ENCODE results near the gene CD79B. TPM values are rescaled to one million over a fixed set of nuclear protein-coding genes. Genes with fewer than 3 reads are reported as not detected.

Gene CD79B
- polyA plus RNA-seq, 1 donor (not counting 4 experiments of a cell fraction or from before 2014, with no cell fraction given) = 0.07 TPM

DNA sequence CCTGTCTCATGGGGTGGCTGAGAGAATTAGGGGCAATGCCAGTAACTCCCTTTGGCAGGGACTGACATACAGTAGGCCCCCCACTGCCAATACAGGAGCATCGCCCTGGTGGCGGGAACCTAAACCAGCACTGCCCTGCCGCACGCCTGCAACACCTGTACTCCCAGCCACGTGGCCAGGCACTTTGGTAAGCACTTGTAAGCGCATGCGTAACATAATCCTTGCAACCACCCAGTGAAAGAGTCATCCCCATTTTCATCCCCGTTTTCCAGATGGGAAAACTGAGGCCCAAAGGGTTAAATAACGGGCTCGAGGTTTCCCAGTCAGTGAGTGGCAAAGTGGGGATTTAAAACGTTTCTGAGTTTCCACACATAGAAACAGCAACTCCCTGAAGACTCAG, 23.1 kb upstream of the CD79B start:
- H3K27ac ChIP-seq (ENCODE audit: control insufficient read depth, insufficient read depth, low read length) = no peak overlapping the region
- H3K4me3 ChIP-seq (ENCODE audit: control insufficient read depth in 2 of 3, extremely low read depth in 1 of 3, insufficient read depth in 2 of 3, low read depth in 1 of 3, low read length in 3 of 3) = no peak overlapping the region
- no peak overlapping the region for H3K9ac ChIP-seq (ENCODE audit: control insufficient read depth, extremely low read depth, insufficient read depth, low read length)
- dilution Hi-C loops (cut with MboI; ENCODE audit: extremely low pct_ligation_motif_present, low sequenced_read_pairs) = no loop called here
- no peaks in the 10 kb centered on the region for H3K9me1 ChIP-seq (ENCODE audit: control insufficient read depth, extremely low read depth, insufficient read depth, low read length)
- DNase-seq (ENCODE audit: low read depth, low spot score) (no peak), FAIRE-seq (no peak)
- H4K20me1 ChIP-seq (ENCODE audit: control insufficient read depth, extremely low read depth, insufficient read depth, low read length) = no peaks in the 10 kb centered on the region
- H3K79me2 ChIP-seq (ENCODE audit: control insufficient read depth, insufficient read depth, low read length) = no peaks in the 10 kb centered on the region
- no peak overlapping the region for H2AFZ ChIP-seq (ENCODE audit: control insufficient read depth, low read length)
- H3K4me2 ChIP-seq (ENCODE audit: control insufficient read depth, extremely low read depth, insufficient read depth, low read depth, low read length) = no peak overlapping the region
- H3K4me1 ChIP-seq (ENCODE audit: control insufficient read depth, extremely low read depth, insufficient read depth, low read length) = no peaks in the 10 kb centered on the region
- H3K9me3 ChIP-seq (ENCODE audit: control insufficient read depth, low read depth, low read length) = no peaks in the 10 kb centered on the region
- TF ChIP-seq CTCF (optimal IDR thresholded peaks at IDR 0.05 in 1 of 3, IDR thresholded peaks at IDR 0.05 in 1 of 3, conservative IDR thresholded peaks at IDR 0.05 in 1 of 3; ENCODE audit: extremely low read depth in 1 of 3, insufficient read depth in 2 of 3, low read length in 3 of 3) = no peak
- TF ChIP-seq EZH2 (IDR thresholded peaks at IDR 0.05; ENCODE audit: low read length) = no peak
- H3K27me3 ChIP-seq (ENCODE audit: control insufficient read depth, extremely low read depth, insufficient read depth, low read length) = peaks cover 29% of the 10 kb centered on the region
- no peaks in the 10 kb centered on the region for H3K36me3 ChIP-seq (ENCODE audit: control insufficient read depth in 2 of 2, extremely low read depth in 1 of 2, insufficient read depth in 2 of 2, low read length in 2 of 2)

- H3K9ac ChIP-seq (ENCODE audit: control insufficient read depth, extremely low read depth, insufficient read depth, low read length) = no peak overlapping the region
- no peak overlapping the region for H3K27ac ChIP-seq (ENCODE audit: control insufficient read depth, insufficient read depth, low read length)
- H2AFZ ChIP-seq (ENCODE audit: control insufficient read depth, low read length) = no peak overlapping the region
- no peaks in the 10 kb centered on the region for H3K4me1 ChIP-seq (ENCODE audit: control insufficient read depth, extremely low read depth, insufficient read depth, low read length)
- dilution Hi-C loops (cut with MboI; ENCODE audit: extremely low pct_ligation_motif_present, low sequenced_read_pairs) = no loop called here
- H4K20me1 ChIP-seq (ENCODE audit: control insufficient read depth, extremely low read depth, insufficient read depth, low read length) = no peaks in the 10 kb centered on the region
- no peaks in the 10 kb centered on the region for H3K79me2 ChIP-seq (ENCODE audit: control insufficient read depth, insufficient read depth, low read length)
- no peaks in the 10 kb centered on the region for H3K9me3 ChIP-seq (ENCODE audit: control insufficient read depth, low read depth, low read length)
- FAIRE-seq (no peak), DNase-seq (ENCODE audit: low read depth, low spot score) (no peak)
- H3K4me3 ChIP-seq (ENCODE audit: control insufficient read depth in 2 of 3, extremely low read depth in 1 of 3, insufficient read depth in 2 of 3, low read depth in 1 of 3, low read length in 3 of 3) = no peak overlapping the region
- TF ChIP-seq EZH2 (IDR thresholded peaks at IDR 0.05; ENCODE audit: low read length) (no peak), CTCF (optimal IDR thresholded peaks at IDR 0.05 in 1 of 3, IDR thresholded peaks at IDR 0.05 in 1 of 3, conservative IDR thresholded peaks at IDR 0.05 in 1 of 3; ENCODE audit: extremely low read depth in 1 of 3, insufficient read depth in 2 of 3, low read length in 3 of 3) (no peak)
- no peaks in the 10 kb centered on the region for H3K9me1 ChIP-seq (ENCODE audit: control insufficient read depth, extremely low read depth, insufficient read depth, low read length)
- no peaks in the 10 kb centered on the region for H3K36me3 ChIP-seq (ENCODE audit: control insufficient read depth in 2 of 2, extremely low read depth in 1 of 2, insufficient read depth in 2 of 2, low read length in 2 of 2)
- no peak overlapping the region for H3K4me2 ChIP-seq (ENCODE audit: control insufficient read depth, extremely low read depth, insufficient read depth, low read depth, low read length)
- H3K27me3 ChIP-seq (ENCODE audit: control insufficient read depth, extremely low read depth, insufficient read depth, low read length) = peaks cover 24% of the 10 kb centered on the region
Observed at GRCh38 chr17:63954402-63955063, 22.4 kb upstream of the CD79B start.

Data from keratinocyte (primary cell).